Adrenal gland (tissue), 12 donors: ENCODE data around the gene TRMT2A. TPM values are rescaled to one million over a fixed set of nuclear protein-coding genes. Genes with fewer than 3 reads are reported as not detected.

Source experiments
- DNase-seq, 7 donors: peaks; one replicate each; pipeline ENCODE4 v3.0.0-alpha.2; 2019 to 2020
- H3K27ac ChIP-seq, 5 donors: fragments of 200-600 bp; sonication (generic) in 4 of 5; 1 replicate in 3 of 5; 2 replicates in 2 of 5; pipeline versions ENCODE4 v1.5.1 to v1.8.0; 2016 to 2020; ENCODE audit warnings: mild to moderate bottlenecking in 1 of 5
- H3K27me3 ChIP-seq: fragments of 200-600 bp; 2 replicates; pipeline ENCODE4 v1.8.0; 2021
- H3K36me3 ChIP-seq, 2 donors: fragments of 200-600 bp; replicated peaks in 1 of 2; 1 replicate in 1 of 2; 2 replicates in 1 of 2; pipeline versions ENCODE4 v1.5.1 to v1.8.0; 2018 to 2022
- H3K4me1 ChIP-seq, 2 donors: fragments of 200-600 bp; replicated peaks in 1 of 2; 1 replicate in 1 of 2; 2 replicates in 1 of 2; pipeline versions ENCODE4 v1.5.1 to v1.8.0; 2018 to 2021
- H3K4me3 ChIP-seq, 4 donors: fragments of 200-600 bp; sonication (generic) in 3 of 4; one replicate each; pipeline ENCODE4 v1.5.1; 2016 to 2018
- H3K9me3 ChIP-seq, 3 donors: fragments of 200-600 bp; sonication (generic) in 1 of 3; replicated peaks in 1 of 3; 1 replicate in 2 of 3; 2 replicates in 1 of 3; pipeline versions ENCODE4 v1.5.1 to v1.8.0; 2016 to 2021
- CTCF ChIP-seq, 6 experiments: fragments of 450-650 bp in 4 of 6; fragments of 200-600 bp in 2 of 6; sonication (generic) in 1 of 6; IDR thresholded peaks; 1 replicate in 5 of 6; 2 replicates in 1 of 6; pipeline versions ENCODE4 v1.5.1 to v1.8.0; 2016 to 2021; ENCODE audit warnings: antibody characterized with exemption in 6 of 6, mild to moderate bottlenecking in 2 of 6, moderate library complexity in 1 of 6
- POLR2A ChIP-seq, 2 donors: fragments of 450-650 bp; IDR thresholded peaks; one replicate each; pipeline ENCODE4 v1.6.1; 2017; ENCODE audit warnings: antibody characterized with exemption in 2 of 2, mild to moderate bottlenecking in 2 of 2, moderate library complexity in 1 of 2
- WGBS, 4 donors: extraction: QIAGEN DNeasy Blood & Tissue Kit in 2 of 4; methylation state at CpG; one replicate each; pipeline versions ENCODE4 v1.1.5 to v1.1.7; 2013 to 2017; 5-methylcytosine and 5-hydroxymethylcytosine counted together
- intact Hi-C, 2 donors: fragments of 100-400 bp; cut with DNase I; formaldehyde crosslinking; loops; one replicate each; pipeline versions ENCODE4 v1.14.1 to v1.15.0; 2022 to 2023
- polyA plus RNA-seq, 3 donors: library from polyadenylated mRNA; stranded (reverse); fragments of 200-250 nt in 2 of 3; fragments of 350-450 nt in 1 of 3; fragmentation: Illumina TruSeq in 1 of 3; extraction: RNeasy Lipid Tissue Mini Kit (QIAGEN cat#74804) in 1 of 3; gene quantifications; one replicate each; pipeline ENCODE4 v1.2.3, GENCODE V29; 2013 to 2014
- total RNA-seq, 9 donors: library from RNA; depleted of rRNA in 4 of 9; stranded (reverse); fragments of >200 nt in 4 of 9; fragments of 120-200 nt in 1 of 9; fragmentation: NEBNext Ultra II Directional in 1 of 9; extraction: Animal tissue kit (Norgen Biotek cat#: 25700) in 1 of 9; gene quantifications; one replicate each; pipeline versions ENCODE4 v1.1.0 to v1.2.4, GENCODE V29; 2013 to 2023
- donor health status: healthy with polysubstance abuse.
- donor health status: Bipolar disorder and iron deficiency.
- donor health status: DM: yes; HTN: yes; CAD: no.
- donor health status: DM: no; HTN: no; CAD: no.
- donor health status: DM: no; HTN: no; CAD: no.
- donor health status: DM: yes; HTN: yes; CAD: no.

The TRMT2A gene
- total and polyA plus RNA-seq, 12 donors = 22.4 to 283 (median 66.8) TPM

DNA sequence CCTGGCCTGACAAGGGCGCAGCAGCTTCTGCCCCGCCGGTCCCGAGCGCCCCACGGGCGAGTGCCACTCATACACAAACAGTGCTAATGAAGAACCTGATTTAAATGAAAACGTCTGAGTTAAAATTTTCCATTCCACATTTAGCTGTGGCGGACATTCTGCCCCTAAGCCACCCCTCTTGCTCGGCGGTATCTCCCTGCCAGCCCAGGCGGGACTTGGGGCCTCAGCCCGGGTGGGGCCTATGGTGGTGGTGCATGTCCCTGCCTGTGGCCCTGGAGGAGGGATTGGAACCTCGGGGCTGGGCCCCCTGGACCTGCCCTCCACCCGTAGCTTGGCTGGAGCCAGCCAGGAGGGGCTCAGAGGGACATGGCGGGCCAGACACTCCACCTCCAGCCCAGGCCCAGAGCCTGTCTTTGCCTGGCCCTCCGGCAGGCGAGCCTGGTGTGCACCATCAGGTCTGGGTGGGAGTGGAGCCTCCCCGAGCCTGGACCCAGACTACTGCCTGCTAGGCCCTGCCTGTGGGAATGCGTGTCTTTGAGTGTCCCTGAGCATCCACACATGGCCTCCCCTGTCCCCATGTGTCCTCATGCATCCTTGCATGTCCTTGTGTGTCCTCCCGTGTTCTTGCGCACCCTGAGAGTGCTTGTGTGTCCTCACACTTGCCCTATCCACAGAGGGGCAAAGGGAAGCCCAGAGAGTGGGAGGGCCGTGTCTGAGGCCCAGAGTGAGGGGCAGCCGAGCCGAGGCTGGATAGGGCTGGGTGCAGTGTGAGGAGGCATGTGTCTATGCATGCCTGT is 19.0 kb upstream of the TRMT2A start:
- peaks cover 17 to 48% of the 10 kb centered on the region in 2 donors for H3K4me1 ChIP-seq
- TF ChIP-seq CTCF (IDR thresholded peaks at IDR 0.05) = no peak
- peaks cover 0 to 5% of the 10 kb centered on the region in 2 donors for H3K36me3 ChIP-seq
- DNase-seq = no peak
- no peaks in the 10 kb centered on the region for H3K9me3 ChIP-seq
- 79 to 88% (median 87%) methylated on average over 13 to 25 of the region's 25 CpGs for WGBS, 4 donors
- H3K27ac ChIP-seq = no peak overlapping the region
- intact Hi-C loops = no loop called here
- no peaks in the 10 kb centered on the region for H3K27me3 ChIP-seq
- no peak overlapping the region for H3K4me3 ChIP-seq

GRCh38 chr22:20135265-20135664 is 18.2 kb upstream of the TRMT2A start:
- WGBS, 4 donors = 45 to 47% (median 47%) methylated on average over 4 of the region's 4 CpGs; no CpG with 5 or more reads in 1 of the 4 donors
- peaks cover 0 to 5% of the 10 kb centered on the region in 2 donors for H3K36me3 ChIP-seq
- no peaks in the 10 kb centered on the region for H3K27me3 ChIP-seq
- H3K9me3 ChIP-seq = no peaks in the 10 kb centered on the region
- intact Hi-C loops = no loop called here
- H3K27ac ChIP-seq = no peak overlapping the region
- TF ChIP-seq CTCF (IDR thresholded peaks at IDR 0.05) (no peak), POLR2A (IDR thresholded peaks at IDR 0.05) (no peak)
- H3K4me3 ChIP-seq = no peak overlapping the region
- DNase-seq = no peak
- peaks cover 17 to 54% of the 10 kb centered on the region in 2 donors for H3K4me1 ChIP-seq

DNA sequence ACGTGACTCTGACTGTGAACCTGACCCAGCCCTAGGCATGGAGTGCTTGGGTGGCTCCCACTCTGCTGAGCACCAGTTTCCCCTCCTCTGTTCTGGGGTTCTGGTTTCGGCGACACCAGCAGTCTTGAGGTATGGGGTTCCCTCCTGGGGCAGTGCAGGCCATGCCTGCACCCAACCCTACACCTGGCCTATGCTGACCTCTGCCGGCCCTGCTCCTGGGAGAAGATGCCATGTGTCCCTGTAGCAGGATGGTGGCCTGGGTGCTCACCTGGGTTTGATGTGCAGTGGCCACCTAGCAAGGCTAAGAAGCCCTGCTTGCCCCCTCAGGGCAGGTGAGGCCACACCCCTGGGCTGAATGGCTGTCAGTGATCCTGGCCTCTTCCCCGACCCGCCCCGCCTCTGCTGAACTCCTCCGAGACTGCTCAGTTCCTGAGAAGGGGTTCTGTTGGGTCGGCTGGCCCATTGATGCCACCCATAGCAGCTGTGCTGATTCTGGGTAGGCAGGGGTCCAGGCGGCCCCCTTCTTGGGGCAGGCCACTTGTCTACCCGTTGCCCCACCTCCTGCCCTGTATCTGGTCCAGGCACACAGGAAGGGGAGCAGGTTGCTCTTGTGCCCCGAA is 17.0 kb upstream of the TRMT2A start:
- no peak overlapping the region for H3K27ac ChIP-seq
- WGBS, 4 donors = 75 to 85% (median 80%) methylated on average over 6 to 12 of the region's 12 CpGs
- intact Hi-C loops = loop anchor here in 1 of 2 donors (5.0 kb wide), 1 partner anchor 162 kb away; no protein-coding TSS in a partner anchor
- H3K4me1 ChIP-seq = peaks cover 17 to 54% of the 10 kb centered on the region in 2 donors
- H3K36me3 ChIP-seq = no peaks in the 10 kb centered on the region
- TF ChIP-seq CTCF (IDR thresholded peaks at IDR 0.05) (no peak), POLR2A (IDR thresholded peaks at IDR 0.05) (no peak)
- DNase-seq = no peak
- H3K9me3 ChIP-seq = no peaks in the 10 kb centered on the region
- no peak overlapping the region for H3K4me3 ChIP-seq
- H3K27me3 ChIP-seq = no peaks in the 10 kb centered on the region

DNA sequence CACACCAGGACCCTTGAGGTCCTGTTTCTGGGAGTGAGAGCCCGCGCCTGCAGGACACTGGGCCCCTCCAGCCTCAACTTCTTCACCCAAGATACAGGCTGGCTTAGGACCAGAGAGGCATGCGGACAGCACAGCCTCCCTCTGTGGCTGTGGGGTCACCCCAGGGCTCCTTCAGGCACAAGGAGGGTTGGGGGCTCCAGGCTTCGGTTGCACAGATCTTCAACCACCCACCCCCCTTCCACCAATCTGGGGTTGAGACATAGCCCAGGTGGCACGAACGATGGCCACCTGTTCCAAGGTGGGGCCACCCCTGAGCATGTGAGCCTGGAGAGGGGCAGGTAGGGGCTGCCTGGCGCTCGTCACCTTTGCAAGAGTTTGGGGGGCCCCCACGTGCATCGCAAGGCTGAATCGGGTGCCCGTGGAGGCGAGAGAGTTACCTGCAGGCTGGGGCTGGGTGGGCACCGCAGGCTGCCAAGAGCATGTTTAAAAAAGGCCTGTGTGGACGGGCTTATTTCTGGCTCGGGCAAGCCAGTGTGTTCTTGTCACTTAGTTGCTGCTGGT is 15.7 kb upstream of the TRMT2A start:
- no peaks in the 10 kb centered on the region for H3K36me3 ChIP-seq
- H3K4me3 ChIP-seq = peak overlapping the region in 2 of 4 donors; percentile 69 to 100
- no peak for DNase-seq
- no peaks in the 10 kb centered on the region for H3K9me3 ChIP-seq
- 61 to 84% (median 67%) methylated on average over 8 to 16 of the region's 16 CpGs for whole genome bisulfite sequencing, 4 donors
- H3K4me1 ChIP-seq = peaks cover 17 to 47% of the 10 kb centered on the region in 2 donors
- no peak for TF ChIP-seq CTCF (IDR thresholded peaks at IDR 0.05)
- no peak for TF ChIP-seq POLR2A (IDR thresholded peaks at IDR 0.05)
- H3K27me3 ChIP-seq = no peaks in the 10 kb centered on the region
- intact Hi-C loops = loop anchor here in 1 of 2 donors (5.0 kb wide), 1 partner anchor 160 kb away; no protein-coding TSS in a partner anchor
- H3K27ac ChIP-seq = peak overlapping the region in 2 of 5 donors; percentile 59 to 66
